ENCODE data around the gene PURB. TPM values are rescaled to one million over a fixed set of nuclear protein-coding genes. Genes with fewer than 3 reads are reported as not detected.

PURB gene
- total and polyA plus RNA-seq, 9 of the 15 experiments (the other 6 are each of a cell fraction or from before 2014, with no cell fraction given): 1.6 to 14.1 (median 8.8) TPM

- TF ChIP-seq E4F1 (CRISPR knock-in tag; IDR thresholded peaks at IDR 0.05; ENCODE audit: borderline replicate concordance): no peak
- TF ChIP-seq CEBPB (tag; IDR thresholded peaks at IDR 0.05): peak; percentile 98
- no peak for TF ChIP-seq ZNF197 (CRISPR knock-in tag; IDR thresholded peaks at IDR 0.05; ENCODE audit: low read depth)
- TF ChIP-seq TRIM25 (IDR thresholded peaks at IDR 0.05; ENCODE audit: borderline replicate concordance): no peak
- TF ChIP-seq HMBOX1 (IDR thresholded peaks at IDR 0.05): peak; percentile 74; the same call in 1 of the 2 replicates
- TF ChIP-seq TAF1 (IDR thresholded peaks at IDR 0.05; ENCODE audit: control insufficient read depth, extremely low read depth, insufficient read depth, low read length, severe bottlenecking): peak; percentile 56
- TF ChIP-seq SRSF1 (IDR thresholded peaks at IDR 0.05; ENCODE audit: low read depth, low read length): no peak
- no peak for TF ChIP-seq CHD7 (IDR thresholded peaks at IDR 0.05; ENCODE audit: low read depth, low read length)
- no peak for TF ChIP-seq SMAD3 (CRISPR knock-in tag; conservative IDR thresholded peaks at IDR 0.05)
- TF ChIP-seq TEAD1 (CRISPR knock-in tag; IDR thresholded peaks at IDR 0.05): peak; percentile 4 to 80; a peak in 2 of 4 replicates
- no peak for TF ChIP-seq ZNF778 (CRISPR knock-in tag; IDR thresholded peaks at IDR 0.05)
Observed at GRCh38 chr7:44847509-44847919, 37.8 kb downstream of the PURB start (continued).

All from K562 (cell line).